ENCODE results near the gene USP6.

Gene USP6

GRCh38 chr17:5077781-5078105, 38.1 kb upstream of the USP6 start:
- Histone ChIP-seq H3K27ac (ENCODE audit: low read depth, low read length) (no peak overlapping the region), H3K4me2 (ENCODE audit: low read length) (no peak overlapping the region), H2BK15ac (replicated peaks; ENCODE audit: low read depth) (no peak overlapping the region), H3K79me1 (ENCODE audit: low read length) (no peaks in the 10 kb centered on the region), H2BK120ac (ENCODE audit: low read depth, low read length) (no peak overlapping the region), H4K8ac (ENCODE audit: low read depth, low read length) (no peak overlapping the region), H3K4ac (ENCODE audit: low read depth, low read length) (no peak overlapping the region), H3K4me3 (ENCODE audit: low read length) (no peak overlapping the region), H2AK5ac (ENCODE audit: low read length) (no peak overlapping the region), H3K79me2 (ENCODE audit: control insufficient read depth, insufficient read depth, low read length) (no peaks in the 10 kb centered on the region), H3K9ac (ENCODE audit: low read length) (no peak overlapping the region), H4K5ac (ENCODE audit: low read length) (no peak overlapping the region), H3K27me3 (ENCODE audit: insufficient read depth, low read length, poor library complexity) (no peaks in the 10 kb centered on the region), H3K18ac (ENCODE audit: low read length) (no peak overlapping the region), H3K36me3 (ENCODE audit: control insufficient read depth, insufficient read depth, low read length) (no peaks in the 10 kb centered on the region), H3K56ac (ENCODE audit: low read length) (no peak overlapping the region), H2BK5ac (ENCODE audit: low read length) (no peak overlapping the region), H3K23ac (ENCODE audit: low read length) (no peak overlapping the region), H3K4me1 (ENCODE audit: control insufficient read depth, low read depth, low read length) (no peaks in the 10 kb centered on the region)
- no CpG with 5 or more reads among the region's 14 CpGs for WGBS (ENCODE audit: extremely low coverage, insufficient coverage, low lambda C conversion rate)
- DNase-seq, result no peak

- Histone ChIP-seq H3K4me1 (ENCODE audit: control insufficient read depth, low read depth, low read length) (no peaks in the 10 kb centered on the region), H3K56ac (ENCODE audit: low read length) (no peak within 1 kb of the TSS), H4K5ac (ENCODE audit: low read length) (no peak within 1 kb of the TSS), H3K18ac (ENCODE audit: low read length) (no peak within 1 kb of the TSS), H3K23ac (ENCODE audit: low read length) (no peak within 1 kb of the TSS), H3K27ac (ENCODE audit: low read depth, low read length) (no peak within 1 kb of the TSS), H3K9ac (ENCODE audit: low read length) (no peak within 1 kb of the TSS), H2BK15ac (replicated peaks; ENCODE audit: low read depth) (no peak within 1 kb of the TSS), H3K27me3 (ENCODE audit: insufficient read depth, low read length, poor library complexity) (no peaks in the 10 kb centered on the region), H3K36me3 (ENCODE audit: control insufficient read depth, insufficient read depth, low read length) (no peaks in the 10 kb centered on the region), H2AK5ac (ENCODE audit: low read length) (no peak within 1 kb of the TSS), H3K4me3 (ENCODE audit: low read length) (no peak within 1 kb of the TSS), H4K8ac (ENCODE audit: low read depth, low read length) (no peak within 1 kb of the TSS), H3K79me2 (ENCODE audit: control insufficient read depth, insufficient read depth, low read length) (no peaks in the 10 kb centered on the region), H3K4ac (ENCODE audit: low read depth, low read length) (no peak within 1 kb of the TSS), H3K79me1 (ENCODE audit: low read length) (no peaks in the 10 kb centered on the region), H3K4me2 (ENCODE audit: low read length) (no peak within 1 kb of the TSS), H2BK5ac (ENCODE audit: low read length) (no peak within 1 kb of the TSS), H2BK120ac (ENCODE audit: low read depth, low read length) (no peak within 1 kb of the TSS)
- WGBS (ENCODE audit: extremely low coverage, insufficient coverage, low lambda C conversion rate), result no CpG with 5 or more reads among the region's 75 CpGs
- DNase-seq, result peak; percentile 51
These were observed 37.5 kb upstream of the USP6 start, which contains the start of gene ZFP3 for GRCh38 chr17:5078106-5079028. Gene ZFP3, plus strand, starts transcription at chr17:5078467. Its CDS starts 13,038 bp downstream, at chr17:5091505.

- Histone ChIP-seq H3K79me2 (ENCODE audit: control insufficient read depth, insufficient read depth, low read length) (no peaks in the 10 kb centered on the region), H3K36me3 (ENCODE audit: control insufficient read depth, insufficient read depth, low read length) (no peaks in the 10 kb centered on the region), H3K56ac (ENCODE audit: low read length) (no peak overlapping the region), H3K4ac (ENCODE audit: low read depth, low read length) (no peak overlapping the region), H2BK120ac (ENCODE audit: low read depth, low read length) (no peak overlapping the region), H4K8ac (ENCODE audit: low read depth, low read length) (no peak overlapping the region), H3K79me1 (ENCODE audit: low read length) (no peaks in the 10 kb centered on the region), H2BK5ac (ENCODE audit: low read length) (no peak overlapping the region), H3K4me2 (ENCODE audit: low read length) (no peak overlapping the region), H4K5ac (ENCODE audit: low read length) (no peak overlapping the region), H2BK15ac (replicated peaks; ENCODE audit: low read depth) (no peak overlapping the region), H3K4me3 (ENCODE audit: low read length) (no peak overlapping the region), H3K27me3 (ENCODE audit: insufficient read depth, low read length, poor library complexity) (no peaks in the 10 kb centered on the region), H3K18ac (ENCODE audit: low read length) (no peak overlapping the region), H3K27ac (ENCODE audit: low read depth, low read length) (no peak overlapping the region), H3K23ac (ENCODE audit: low read length) (no peak overlapping the region), H3K9ac (ENCODE audit: low read length) (no peak overlapping the region), H3K4me1 (ENCODE audit: control insufficient read depth, low read depth, low read length) (no peaks in the 10 kb centered on the region), H2AK5ac (ENCODE audit: low read length) (no peak overlapping the region)
- no peak for DNase-seq
- no CpG with 5 or more reads among the region's 3 CpGs for WGBS (ENCODE audit: extremely low coverage, insufficient coverage, low lambda C conversion rate)
These were observed 35.2 kb upstream of the USP6 start for GRCh38 chr17:5080591-5080990.

- Histone ChIP-seq H2BK15ac (replicated peaks; ENCODE audit: low read depth) (no peak overlapping the region), H2BK5ac (ENCODE audit: low read length) (no peak overlapping the region), H3K18ac (ENCODE audit: low read length) (no peak overlapping the region), H3K27me3 (ENCODE audit: insufficient read depth, low read length, poor library complexity) (peaks cover 4% of the 10 kb centered on the region), H4K5ac (ENCODE audit: low read length) (no peak overlapping the region), H3K27ac (ENCODE audit: low read depth, low read length) (no peak overlapping the region), H3K23ac (ENCODE audit: low read length) (no peak overlapping the region), H3K4me3 (ENCODE audit: low read length) (no peak overlapping the region), H3K79me1 (ENCODE audit: low read length) (no peaks in the 10 kb centered on the region), H3K9ac (ENCODE audit: low read length) (no peak overlapping the region), H2AK5ac (ENCODE audit: low read length) (no peak overlapping the region), H3K4ac (ENCODE audit: low read depth, low read length) (no peak overlapping the region), H3K36me3 (ENCODE audit: control insufficient read depth, insufficient read depth, low read length) (no peaks in the 10 kb centered on the region), H3K79me2 (ENCODE audit: control insufficient read depth, insufficient read depth, low read length) (no peaks in the 10 kb centered on the region), H3K4me1 (ENCODE audit: control insufficient read depth, low read depth, low read length) (no peaks in the 10 kb centered on the region), H4K8ac (ENCODE audit: low read depth, low read length) (no peak overlapping the region), H3K56ac (ENCODE audit: low read length) (no peak overlapping the region), H2BK120ac (ENCODE audit: low read depth, low read length) (no peak overlapping the region), H3K4me2 (ENCODE audit: low read length) (no peak overlapping the region)
- no CpG with 5 or more reads among the region's 6 CpGs for WGBS (ENCODE audit: extremely low coverage, insufficient coverage, low lambda C conversion rate)
- no peak for DNase-seq
These were observed 23.4 kb upstream of the USP6 start for GRCh38 chr17:5092218-5093010.

GRCh38 chr17:5096731-5097100, 19.1 kb upstream of the USP6 start:
- no peak overlapping the region for H2BK120ac ChIP-seq (ENCODE audit: low read depth, low read length)
- no peak overlapping the region for H4K5ac ChIP-seq (ENCODE audit: low read length)
- DNase-seq, result no peak
- no peak overlapping the region for H3K23ac ChIP-seq (ENCODE audit: low read length)
- no peaks in the 10 kb centered on the region for H3K4me1 ChIP-seq (ENCODE audit: control insufficient read depth, low read depth, low read length)
- no CpG with 5 or more reads among the region's 7 CpGs for WGBS (ENCODE audit: extremely low coverage, insufficient coverage, low lambda C conversion rate)
- H3K56ac ChIP-seq (ENCODE audit: low read length), result no peak overlapping the region
- no peak overlapping the region for H2BK15ac ChIP-seq (replicated peaks; ENCODE audit: low read depth)
- no peaks in the 10 kb centered on the region for H3K36me3 ChIP-seq (ENCODE audit: control insufficient read depth, insufficient read depth, low read length)
- H3K4me2 ChIP-seq (ENCODE audit: low read length), result peak overlapping the region; percentile 78
- H3K79me1 ChIP-seq (ENCODE audit: low read length), result no peaks in the 10 kb centered on the region
- H2AK5ac ChIP-seq (ENCODE audit: low read length), result no peak overlapping the region
- no peak overlapping the region for H3K4ac ChIP-seq (ENCODE audit: low read depth, low read length)
- H2BK5ac ChIP-seq (ENCODE audit: low read length), result no peak overlapping the region
- no peak overlapping the region for H3K27ac ChIP-seq (ENCODE audit: low read depth, low read length)
- H3K79me2 ChIP-seq (ENCODE audit: control insufficient read depth, insufficient read depth, low read length), result no peaks in the 10 kb centered on the region
- no peak overlapping the region for H3K9ac ChIP-seq (ENCODE audit: low read length)
- no peak overlapping the region for H4K8ac ChIP-seq (ENCODE audit: low read depth, low read length)
- no peak overlapping the region for H3K4me3 ChIP-seq (ENCODE audit: low read length)
- no peak overlapping the region for H3K18ac ChIP-seq (ENCODE audit: low read length)
- H3K27me3 ChIP-seq (ENCODE audit: insufficient read depth, low read length, poor library complexity), result peaks cover 4% of the 10 kb centered on the region

Measured in mesendoderm (in vitro differentiated cells).